Breast epithelium (tissue), 3 donors: ENCODE measurements around the gene GALNT2.

ENCODE experiments used
- CTCF ChIP-seq, 3 donors: fragments of 450-650 bp; IDR thresholded peaks; one replicate each; pipeline ENCODE4 v1.5.1; 2016 to 2017; ENCODE audit warnings: antibody characterized with exemption in 3 of 3, mild to moderate bottlenecking in 3 of 3, moderate library complexity in 3 of 3
- POLR2A ChIP-seq: fragments of 450-650 bp; IDR thresholded peaks from one replicate; pipeline ENCODE4 v1.6.1; 2016; ENCODE audit warnings: antibody characterized with exemption, mild to moderate bottlenecking, moderate library complexity
- POLR2AphosphoS5 ChIP-seq, 3 donors: sonication (generic); formaldehyde crosslinking; IDR thresholded peaks; one replicate each; pipeline ENCODE4 v1.6.1; 2017; ENCODE audit warnings: antibody characterized with exemption in 3 of 3

- TF ChIP-seq POLR2A (no peak), CTCF (IDR thresholded peaks at IDR 0.05) (no peak), POLR2AphosphoS5 (IDR thresholded peaks at IDR 0.05) (no peak)
These were observed 216.6 kb downstream of the GALNT2 start for GRCh38 chr1:230283678-230284077.
